ENCODE data around the gene ADAT3.

ADAT3 gene

GRCh38 chr19:1905110-1905862 lies at the start of gene ADAT3, which contains the start of gene SCAMP4:
TSS of gene ADAT3 (plus strand) at chr19:1905399. CDS start at chr19:1912048, 6,649 bp downstream.
TSS of gene SCAMP4 (plus strand) at chr19:1905399. CDS start at chr19:1915020, 9,621 bp downstream.
- DNase-seq: peak; percentile 99

DNA sequence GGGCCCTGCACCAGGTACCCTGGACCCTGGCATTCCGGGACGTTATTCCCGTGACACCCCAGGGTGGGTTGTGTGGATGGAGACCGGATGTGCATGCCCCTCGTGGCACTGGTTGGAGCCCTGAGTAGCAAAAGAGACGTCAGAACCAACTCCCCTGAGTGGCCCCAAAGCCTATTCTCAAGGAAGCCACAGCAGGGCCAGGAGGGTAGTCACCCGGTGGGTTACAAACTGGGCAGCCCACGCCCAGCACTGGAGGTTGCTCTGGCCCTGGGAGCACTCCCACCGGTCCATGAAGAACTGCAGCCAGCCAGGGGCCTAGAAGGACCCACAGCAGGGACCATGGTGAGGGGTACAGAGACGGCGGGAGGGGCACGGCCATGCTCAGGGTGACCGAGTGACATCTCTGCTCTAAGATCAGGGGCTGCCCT lies 49.4 kb upstream of the ADAT3 start:
- peak; percentile 70 for DNase-seq

- no peak for DNase-seq
Observed at GRCh38 chr19:1856345-1856697, 48.9 kb upstream of the ADAT3 start.

DNA sequence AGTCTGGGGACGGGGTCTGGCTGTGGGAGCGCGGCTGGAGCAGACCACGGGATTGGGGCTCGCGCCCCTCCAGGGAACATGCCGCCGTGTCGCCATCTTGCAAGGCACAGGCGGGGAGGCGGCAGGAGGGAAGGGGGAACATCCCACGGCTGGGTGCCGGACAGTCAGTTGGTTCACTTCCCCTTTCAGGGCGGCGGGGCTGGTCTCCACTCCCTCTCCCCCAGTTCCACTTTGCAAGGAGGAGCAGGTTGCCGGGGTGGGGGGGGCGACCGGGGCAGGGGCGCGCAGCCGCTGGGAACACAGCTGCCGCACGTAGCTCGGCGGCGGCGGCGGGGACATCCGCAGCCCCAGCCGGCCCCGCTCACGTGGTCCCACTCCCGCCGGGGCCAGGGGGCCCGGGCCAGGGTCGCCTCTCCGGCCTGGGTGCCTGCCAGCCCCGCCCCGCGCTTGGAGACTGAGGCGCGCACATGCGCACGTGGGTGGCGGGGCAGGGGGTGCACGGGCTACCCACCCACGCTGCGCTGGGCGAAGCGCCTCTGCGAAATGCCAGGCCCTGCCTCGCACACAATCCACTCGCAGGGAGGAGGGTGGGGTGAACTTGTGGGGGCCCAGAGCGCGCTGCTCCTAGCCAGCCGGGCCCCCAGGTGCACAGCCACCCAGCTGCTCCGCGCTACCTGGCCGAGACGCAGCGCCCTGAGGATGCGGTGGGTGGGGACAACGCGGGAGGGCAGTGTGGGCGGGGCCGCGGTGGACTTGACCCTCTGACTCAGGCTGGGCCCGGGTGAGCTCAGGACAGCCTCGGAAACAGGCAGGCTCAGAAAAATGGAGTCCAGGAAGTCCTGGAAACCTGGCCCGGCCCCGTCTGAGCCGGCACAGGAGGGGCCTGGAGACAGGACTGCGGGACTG lies 48.2 kb upstream of the ADAT3 start:
- DNase-seq: peak; percentile 82

DNA sequence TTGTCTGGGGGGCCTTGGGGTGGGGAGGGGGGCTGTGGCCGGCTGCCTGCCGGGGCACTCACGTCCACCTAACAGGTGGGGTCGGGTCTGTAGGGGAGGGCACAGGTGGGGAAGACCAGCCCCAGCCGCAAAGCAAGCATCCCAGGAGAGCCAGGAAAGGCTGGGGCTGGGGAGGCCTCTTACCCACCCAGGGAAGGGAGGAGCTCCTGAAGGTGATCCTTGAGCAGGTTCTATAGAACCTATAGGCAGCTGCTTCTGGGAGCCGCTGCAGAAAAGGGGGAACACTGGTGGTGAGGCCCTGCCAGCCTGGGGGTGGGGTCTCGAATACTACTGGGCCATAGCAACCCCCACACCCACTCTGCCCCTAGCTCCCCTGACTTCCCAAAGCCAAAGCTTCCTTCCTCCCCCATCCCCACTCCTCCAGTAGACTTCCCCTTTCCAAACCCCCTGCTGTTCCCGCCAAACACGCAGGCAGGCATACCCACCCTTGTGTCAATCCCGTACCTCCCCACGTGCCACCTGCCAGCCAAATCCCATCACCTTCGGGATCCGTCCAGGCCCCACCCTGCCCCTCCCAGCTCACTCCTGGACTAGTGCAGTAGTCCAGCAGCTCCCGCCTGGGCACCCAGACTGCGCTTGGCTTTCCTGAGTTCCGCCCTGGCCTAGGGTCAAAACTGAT lies 47.4 kb upstream of the ADAT3 start:
- DNase-seq: peak; percentile 44

- peak; percentile 86 for DNase-seq
Observed at GRCh38 chr19:1858412-1859081, 46.7 kb upstream of the ADAT3 start.

GRCh38 chr19:1859331-1859781 lies 45.8 kb upstream of the ADAT3 start:
- DNase-seq: peak; percentile 67

- peak; percentile 85 for DNase-seq
Observed at GRCh38 chr19:1860042-1860775, 45.0 kb upstream of the ADAT3 start.

GRCh38 chr19:1860821-1861598 lies 44.2 kb upstream of the ADAT3 start:
- DNase-seq: peak; percentile 21

- DNase-seq: peak; percentile 17
Observed at GRCh38 chr19:1861599-1862031, 43.6 kb upstream of the ADAT3 start.

DNA sequence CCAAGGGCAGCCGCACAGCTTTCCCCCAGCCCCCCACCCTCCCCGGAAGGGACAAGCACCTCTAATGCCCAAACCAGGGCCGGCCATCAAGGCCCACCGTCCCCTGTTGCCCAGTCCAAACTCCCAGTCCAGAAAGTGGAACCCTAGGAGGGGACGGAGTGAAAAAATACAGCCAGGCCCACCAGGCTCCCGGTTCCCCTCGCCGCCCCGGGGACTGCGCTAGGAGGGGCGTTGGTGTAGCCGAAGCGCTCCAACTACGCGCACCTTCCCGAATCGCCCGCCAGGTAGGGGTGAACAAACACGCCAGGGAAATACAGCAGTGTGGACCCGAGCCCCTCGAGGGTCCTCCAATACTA lies 43.2 kb upstream of the ADAT3 start:
- DNase-seq: no peak

GRCh38 chr19:1862424-1863327 lies 42.5 kb upstream of the ADAT3 start:
- DNase-seq: peak; percentile 82

DNA sequence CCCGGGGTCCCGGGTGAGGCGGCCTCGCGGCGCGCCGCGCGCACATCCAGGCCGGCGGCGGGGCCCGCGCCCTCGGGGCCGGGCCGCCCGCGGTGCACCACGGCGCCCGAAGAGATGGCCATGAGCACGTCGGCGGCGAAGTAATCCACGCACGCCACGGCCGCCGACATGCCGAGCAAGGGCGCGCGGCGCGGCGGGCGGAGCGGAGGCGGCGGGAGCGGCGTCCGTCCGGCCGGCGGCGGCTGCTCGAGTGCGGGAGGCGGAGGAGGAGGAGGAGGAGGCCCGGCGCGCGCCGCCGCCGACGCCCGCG lies 41.9 kb upstream of the ADAT3 start, which contains the start of gene KLF16:
TSS of gene KLF16 (minus strand) at position 252 of the 310 bp plus-strand sequence. CDS start at position 170, 82 bp downstream.
- DNase-seq: no peak

- peak; percentile 96 for DNase-seq
Observed at GRCh38 chr19:1863638-1864479, 41.3 kb upstream of the ADAT3 start.

DNA sequence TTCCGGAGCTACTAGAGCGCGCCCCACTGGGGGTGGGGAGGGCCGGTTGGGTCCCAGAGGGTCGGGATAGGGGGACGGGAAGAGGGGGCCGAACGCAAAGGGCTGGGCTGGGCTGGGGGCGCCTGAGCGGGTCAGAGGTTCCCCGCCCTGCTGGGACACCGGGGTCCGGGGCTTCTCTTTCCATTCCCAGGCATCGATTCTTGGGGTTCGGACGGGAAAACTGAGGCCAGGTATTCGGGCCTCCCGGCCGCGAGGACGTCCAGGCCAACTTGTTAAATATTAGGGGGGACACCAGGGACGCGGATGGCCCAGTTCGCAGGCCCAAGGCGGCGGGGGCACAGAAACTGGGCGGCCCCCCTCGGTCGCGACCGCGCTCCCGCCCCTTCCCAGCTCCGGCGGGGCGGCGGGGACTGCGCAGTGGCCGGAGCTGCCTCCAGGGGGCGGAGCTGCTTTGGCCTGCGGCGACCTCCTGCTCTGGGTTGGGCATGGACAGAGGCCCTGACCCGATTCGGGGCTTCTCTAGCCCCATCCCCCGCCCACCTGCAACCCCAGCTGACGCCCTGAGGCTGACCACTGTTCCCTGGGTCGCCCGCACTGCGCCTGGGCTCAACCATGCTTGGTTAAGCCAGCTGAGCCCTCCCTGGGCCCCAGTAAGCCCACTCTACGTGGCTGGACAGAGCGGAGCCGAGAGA lies 40.6 kb upstream of the ADAT3 start:
- peak; percentile 87 for DNase-seq

DNA sequence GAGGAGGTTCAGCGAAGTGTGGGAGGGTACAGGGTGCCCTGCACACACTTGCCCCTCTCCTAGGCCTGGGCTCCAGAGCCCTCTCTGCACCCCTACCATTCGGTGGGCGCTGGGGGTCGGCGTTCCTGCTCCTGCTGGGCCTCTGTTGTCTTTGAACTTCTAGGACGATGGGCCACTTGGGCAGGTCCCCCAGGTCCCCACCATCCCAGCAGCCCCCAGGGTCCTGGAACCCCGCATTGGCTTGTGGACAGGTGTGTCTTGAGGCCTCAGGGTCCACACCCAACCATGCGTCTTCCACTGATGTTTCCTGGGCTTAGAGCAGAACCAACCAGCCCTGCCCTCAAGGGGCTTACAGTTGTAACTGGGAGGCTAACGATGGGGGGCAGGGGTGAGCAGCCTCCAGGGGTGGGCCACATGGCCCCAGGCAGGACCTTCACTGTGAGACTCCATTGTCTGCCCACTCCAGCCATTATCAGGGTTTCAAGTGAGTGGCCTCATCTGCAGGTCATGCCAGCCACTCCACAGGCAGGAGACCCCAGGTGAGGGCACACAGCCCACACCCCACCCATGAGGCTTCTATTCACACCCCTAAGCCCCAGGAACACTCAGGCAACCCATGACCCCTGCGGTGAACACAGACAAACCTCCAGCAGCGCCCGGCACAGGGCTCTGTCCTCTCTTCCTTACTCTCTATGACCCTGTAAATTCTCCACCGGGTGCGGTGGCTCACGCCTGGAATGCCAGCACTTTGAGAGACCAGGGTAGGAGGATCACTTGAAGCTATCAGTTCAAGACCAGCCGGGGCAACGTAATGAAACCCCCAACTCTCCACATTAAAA lies 39.8 kb upstream of the ADAT3 start:
- DNase-seq: peak; percentile 15

- no peak for DNase-seq
Observed at GRCh38 chr19:1866693-1867348, 38.4 kb upstream of the ADAT3 start.
